ENCODE measurements around the gene UNC5B.
"Not testable (repeated sequence)": the region's sequence is repeated elsewhere in the genome, so short reads cannot be mapped to it uniquely, and the experiment has no call there.

Gene UNC5B

GRCh38 chr10:71285986-71286385 is 73.6 kb downstream of the UNC5B start:
- no peak for FAIRE-seq

GRCh38 chr10:71286521-71287294 is 74.3 kb downstream of the UNC5B start:
- no peak for FAIRE-seq

- FAIRE-seq = no peak
Observed at GRCh38 chr10:71287456-71287855, 75.1 kb downstream of the UNC5B start.

- no peak for FAIRE-seq
Observed at GRCh38 chr10:71288461-71288860, 76.1 kb downstream of the UNC5B start.

GRCh38 chr10:71289421-71290130 is 77.2 kb downstream of the UNC5B start:
- FAIRE-seq = no peak

GRCh38 chr10:71290331-71290730 is 78.0 kb downstream of the UNC5B start:
- no peak for FAIRE-seq

- no peak for FAIRE-seq
Observed at GRCh38 chr10:71290806-71291527, 78.6 kb downstream of the UNC5B start.

- no peak for FAIRE-seq
Observed at GRCh38 chr10:71291528-71291900, 79.1 kb downstream of the UNC5B start.

GRCh38 chr10:71292624-71293445 is 80.5 kb downstream of the UNC5B start:
- FAIRE-seq = no peak

GRCh38 chr10:71293446-71294084 is 81.2 kb downstream of the UNC5B start:
- FAIRE-seq = no peak

- no peak for FAIRE-seq
Observed at GRCh38 chr10:71294091-71294561, 81.8 kb downstream of the UNC5B start.

- no peak for FAIRE-seq
Observed at GRCh38 chr10:71294856-71295255, 82.5 kb downstream of the UNC5B start.

- FAIRE-seq = no peak
Observed at GRCh38 chr10:71295641-71296040, 83.3 kb downstream of the UNC5B start.

GRCh38 chr10:71296086-71296485 is 83.7 kb downstream of the UNC5B start:
- FAIRE-seq = no peak

GRCh38 chr10:71296811-71297210 is 84.4 kb downstream of the UNC5B start:
- FAIRE-seq = not testable (repeated sequence)

- FAIRE-seq = no peak
Observed at GRCh38 chr10:71297343-71297742, 85.0 kb downstream of the UNC5B start.

GRCh38 chr10:71299071-71299785 is 86.9 kb downstream of the UNC5B start:
- FAIRE-seq = no peak

- FAIRE-seq = no peak
Observed at GRCh38 chr10:71300555-71301370, 88.4 kb downstream of the UNC5B start.

- FAIRE-seq = no peak
Observed at GRCh38 chr10:71301371-71301916, 89.1 kb downstream of the UNC5B start.

GRCh38 chr10:71302451-71302850 is 90.1 kb downstream of the UNC5B start:
- no peak for FAIRE-seq

Measured in islet of Langerhans (tissue), 1 donor.